Articular chondrocyte of knee joint (primary cell): Measurements from ENCODE around the gene OR9G4. TPM values are rescaled to one million over a fixed set of nuclear protein-coding genes. Genes with fewer than 3 reads are reported as not detected.

Experiments
- small RNA-seq: library from RNA; depleted of rRNA; stranded (forward); fragments of <200 nt; gene quantifications from one replicate; pipeline ENCODE3, GENCODE V24; 2012
- total RNA-seq: library from RNA; depleted of rRNA; stranded (reverse); fragments of >200 nt; gene quantifications from 2 replicates; pipeline ENCODE4 v1.2.3, GENCODE V29; 2012

The OR9G4 gene
- not detected in 2 replicates for total RNA-seq

GRCh38 chr11:56748597-56748996, at the start of gene OR9G4:
TSS of gene OR9G4 (minus strand) at chr11:56748697. CDS start at chr11:56743766, 4,931 bp downstream.

GRCh38 chr11:56698795-56699194, 49.7 kb downstream of the OR9G4 start, which contains the start of gene OR9G1:
TSS of gene OR9G1 (plus strand) at chr11:56699095. CDS start at chr11:56700388, 1,293 bp downstream.

Small RNA genes lying within 50 kb of the gene (small RNA-seq; reads per million reads assigned to genes)
- not detected for gene AP001803.1
- not detected for gene MIR6128

Other genes starting within 250 kb of the OR9G4 start
- gene OR5M11, start 205.4 kb downstream of the OR9G4 start, total RNA-seq, result not detected in 2 replicates
- not detected in 2 replicates for gene OR5M10, start 171.0 kb downstream of the OR9G4 start, total RNA-seq
- not detected in 2 replicates for gene OR5M1, start 133.8 kb downstream of the OR9G4 start, total RNA-seq
- gene OR5AP2, start 106.3 kb downstream of the OR9G4 start, total RNA-seq, result not detected in 2 replicates
- not detected in 2 replicates for gene OR5AR1, start 85.0 kb downstream of the OR9G4 start, total RNA-seq
- not detected in 2 replicates for gene OR9G1, start 49.6 kb downstream of the OR9G4 start, total RNA-seq
- not detected in 2 replicates for gene OR5AK2, start 240.2 kb upstream of the OR9G4 start, total RNA-seq